Measurements from ENCODE around the gene CRELD2. TPM values are rescaled to one million over a fixed set of nuclear protein-coding genes. Genes with fewer than 3 reads are reported as not detected.

CRELD2 gene
- total and polyA plus RNA-seq, 2 of the 4 experiments (the other 2 are of a cell fraction), result 36.2 to 70.7 TPM

GRCh38 chr22:49916831-49917230 is 1.6 kb upstream of the CRELD2 start:
- Histone ChIP-seq H4K5ac (ENCODE audit: low read depth, low read length) (no peak overlapping the region), H3K4ac (ENCODE audit: low read depth, low read length) (no peak overlapping the region), H2BK20ac (ENCODE audit: low read depth, low read length) (no peak overlapping the region), H3K9me1 (ENCODE audit: insufficient read depth, low read length) (no peaks in the 10 kb centered on the region), H4K20me1 (ENCODE audit: insufficient read depth, low read length) (no peaks in the 10 kb centered on the region; the same call in 1 of the 2 replicates), H2BK5ac (ENCODE audit: low read depth, low read length, poor library complexity, severe bottlenecking) (no peak overlapping the region), H3K23ac (ENCODE audit: low read depth, low read length) (no peak overlapping the region), H4K91ac (ENCODE audit: insufficient read depth, low read depth, low read length) (no peak overlapping the region), H3K56ac (ENCODE audit: extremely low read depth, insufficient read depth, low read length) (no peak overlapping the region), H2AK5ac (ENCODE audit: low read depth, low read length) (no peak overlapping the region), H3K14ac (replicated peaks; ENCODE audit: low read depth, low read length) (no peak overlapping the region), H3K27ac (ENCODE audit: insufficient read depth, low read length) (no peak overlapping the region), H3K4me3 (ENCODE audit: insufficient read depth, low read depth, low read length) (no peak overlapping the region), H2BK120ac (ENCODE audit: low read depth, low read length) (no peak overlapping the region), H2AK9ac (replicated peaks; ENCODE audit: low read depth, low read length, poor library complexity) (no peak overlapping the region), H3K4me1 (ENCODE audit: control insufficient read depth, insufficient read depth, low read length) (peaks cover 8% of the 10 kb centered on the region), H3K9me3 (ENCODE audit: control insufficient read depth, insufficient read depth, low read length) (no peaks in the 10 kb centered on the region), H3K79me1 (ENCODE audit: low read depth in 1 of 2, low read length in 2 of 2) (peaks cover 31 to 43% of the 10 kb centered on the region in 2 experiments), H4K8ac (ENCODE audit: low read depth in 2 of 2, low read length in 2 of 2) (no peak overlapping the region), H2BK15ac (ENCODE audit: low read depth, low read length) (no peak overlapping the region), H3K4me2 (ENCODE audit: low read depth, low read length) (no peak overlapping the region; the same call in 1 of the 2 replicates), H3K18ac (ENCODE audit: low read depth, low read length) (no peak overlapping the region), H3K27me3 (ENCODE audit: control insufficient read depth, insufficient read depth, low read length) (no peaks in the 10 kb centered on the region), H2AFZ (replicated peaks; ENCODE audit: low read length, poor library complexity) (peak overlapping the region; percentile 39), H3K9ac (ENCODE audit: low read depth, low read length) (no peak overlapping the region), H3K36me3 (ENCODE audit: control insufficient read depth, insufficient read depth, low read length) (peaks cover 21% of the 10 kb centered on the region)
- DNase-seq, result no peak
- in situ Hi-C loops (cut with MboI; ENCODE audit: low sequenced_read_pairs) (loop anchor here (10.0 to 25.0 kb wide), 2 partner anchors 52 to 105 kb away; no protein-coding TSS in a partner anchor), dilution Hi-C loops (cut with HindIII; ENCODE audit: low sequenced_read_pairs, unreplicated experiment) (no loop called here), intact Hi-C loops (cut with micrococcal nuclease) (no loop called here)
- ChIA-PET CTCF (no interaction called here), POLR2A (ENCODE audit: unreplicated experiment) (interaction anchor here (0.6 kb wide), 1 partner anchor 735 kb away, joined by 4 read pairs; no protein-coding TSS in a partner anchor)
- no peak for ATAC-seq (ENCODE audit: low read depth)
- 91% methylated on average over 6 of the region's 11 CpGs; no CpG with 5 or more reads in 1 of the 2 experiments for WGBS, 2 experiments (ENCODE audit: extremely low coverage in 2 of 2, insufficient read length in 1 of 2)
- no TSS peak for BruUV-seq (replicated peaks)
- no peak for TF ChIP-seq RAD21 (IDR thresholded peaks at IDR 0.05; ENCODE audit: low read length)
- no peak for TF ChIP-seq RFX5 (IDR thresholded peaks at IDR 0.05; ENCODE audit: low read depth, low read length)
- no peak for TF ChIP-seq MXI1 (IDR thresholded peaks at IDR 0.05; ENCODE audit: borderline replicate concordance, low read depth, low read length)
- TF ChIP-seq CHD1 (IDR thresholded peaks at IDR 0.05; ENCODE audit: low read depth, low read length), result no peak
- no peak for TF ChIP-seq MAFK (IDR thresholded peaks at IDR 0.05; ENCODE audit: low read depth, low read length)
- TF ChIP-seq CEBPB (IDR thresholded peaks at IDR 0.05; ENCODE audit: low read depth, low read length), result no peak
- TF ChIP-seq USF2 (IDR thresholded peaks at IDR 0.05; ENCODE audit: low read depth, low read length), result no peak
- TF ChIP-seq SMC3 (IDR thresholded peaks at IDR 0.05; ENCODE audit: low read depth, low read length), result no peak
- no peak for TF ChIP-seq NFE2L2 (IDR thresholded peaks at IDR 0.05; ENCODE audit: low read depth, low read length)
- TF ChIP-seq MAZ (IDR thresholded peaks at IDR 0.05; ENCODE audit: borderline replicate concordance, low read depth, low read length), result no peak
- no peak for TF ChIP-seq RCOR1 (IDR thresholded peaks at IDR 0.05; ENCODE audit: insufficient replicate concordance, low read length)
- no peak for TF ChIP-seq FOS (IDR thresholded peaks at IDR 0.05; ENCODE audit: low read depth, low read length)
- no peak for TF ChIP-seq CTCF (conservative IDR thresholded peaks at IDR 0.05; ENCODE audit: low read depth, low read length)
- no peak for TF ChIP-seq POLR2A (IDR thresholded peaks at IDR 0.05; ENCODE audit: low read depth, low read length)
- no peak for TF ChIP-seq ELK1 (IDR thresholded peaks at IDR 0.05; ENCODE audit: borderline replicate concordance, low read depth, low read length)
- no peak for TF ChIP-seq BHLHE40 (IDR thresholded peaks at IDR 0.05; ENCODE audit: low read depth, low read length)

Data from IMR-90 (cell line).